ENCODE results near the gene CMTM2. TPM values are rescaled to one million over a fixed set of nuclear protein-coding genes. Genes with fewer than 3 reads are reported as not detected.

CMTM2 gene
- total and polyA plus RNA-seq, 8 donors: 0.21 to 0.84 (median 0.65) TPM; not detected in 5

DNA sequence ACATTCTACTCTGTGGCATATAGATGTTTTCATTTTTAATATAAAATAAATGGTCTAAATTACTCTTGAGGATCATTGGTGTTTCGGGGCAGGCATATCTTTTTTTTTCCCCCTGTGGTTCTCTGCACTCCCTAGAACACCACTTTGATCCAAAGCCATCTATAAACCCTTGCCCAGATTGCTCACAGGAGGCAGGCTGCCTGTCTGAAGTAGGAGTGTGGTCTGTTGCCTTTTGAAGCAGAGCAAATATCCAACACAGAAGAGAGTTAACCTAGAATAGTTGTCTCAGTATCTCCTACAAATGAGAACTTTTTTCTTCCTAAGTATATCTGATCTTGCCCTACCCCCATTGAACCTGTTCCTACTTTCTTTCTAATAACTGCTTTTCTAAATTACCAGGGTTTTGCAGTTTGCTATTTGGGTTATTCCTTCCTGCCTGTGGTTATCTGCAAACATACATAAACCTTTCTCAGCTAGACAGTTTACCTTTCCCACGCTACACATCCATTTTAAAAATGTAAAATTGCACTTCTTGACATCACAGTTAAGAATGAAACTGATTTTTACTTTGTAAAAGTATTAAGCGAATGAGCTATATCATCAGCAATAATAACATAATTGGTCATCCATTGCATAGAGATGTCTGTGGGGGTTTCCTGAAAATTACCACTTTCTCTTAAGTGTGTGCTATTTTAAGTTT lies 17.7 kb upstream of the CMTM2 start:
- no peaks in the 10 kb centered on the region for H3K27me3 ChIP-seq
- no peaks in the 10 kb centered on the region for H3K9me3 ChIP-seq
- no peak overlapping the region for H3K27ac ChIP-seq
- H3K36me3 ChIP-seq: no peaks in the 10 kb centered on the region
- no peak for ATAC-seq
- intact Hi-C loops (cut with DNase I): no loop called here
- no peak overlapping the region for H3K4me3 ChIP-seq
- DNase-seq: no peak
- 95 to 96% methylated on average over 3 of the region's 3 CpGs for WGBS, 2 donors
- no peaks in the 10 kb centered on the region for H3K4me1 ChIP-seq
- FAIRE-seq: no peak
- no peak for TF ChIP-seq CTCF (IDR thresholded peaks at IDR 0.05)

- Histone ChIP-seq H3K36me3 (no peaks in the 10 kb centered on the region), H3K4me1 (no peaks in the 10 kb centered on the region), H3K4me3 (no peak overlapping the region), H3K27ac (no peak overlapping the region), H3K9me3 (no peaks in the 10 kb centered on the region), H3K27me3 (no peaks in the 10 kb centered on the region)
- DNase-seq (no peak), ATAC-seq (no peak), FAIRE-seq (no peak)
- 73 to 89% methylated on average over 1 of the region's 1 CpG for WGBS, 2 donors
- intact Hi-C loops (cut with DNase I): no loop called here
- TF ChIP-seq CTCF (IDR thresholded peaks at IDR 0.05): no peak
Measured at GRCh38 chr16:66562409-66562808, 16.9 kb upstream of the CMTM2 start.

GRCh38 chr16:66562986-66563385 lies 16.3 kb upstream of the CMTM2 start:
- Histone ChIP-seq H3K4me3 (no peak overlapping the region), H3K27ac (no peak overlapping the region), H3K4me1 (no peaks in the 10 kb centered on the region), H3K9me3 (no peaks in the 10 kb centered on the region), H3K36me3 (no peaks in the 10 kb centered on the region), H3K27me3 (no peaks in the 10 kb centered on the region)
- intact Hi-C loops (cut with DNase I): no loop called here
- no peak for TF ChIP-seq CTCF (IDR thresholded peaks at IDR 0.05)
- no peak for DNase-seq
- 80 to 82% methylated on average over 2 of the region's 2 CpGs for WGBS, 2 donors
- no peak for FAIRE-seq
- ATAC-seq: no peak

DNA sequence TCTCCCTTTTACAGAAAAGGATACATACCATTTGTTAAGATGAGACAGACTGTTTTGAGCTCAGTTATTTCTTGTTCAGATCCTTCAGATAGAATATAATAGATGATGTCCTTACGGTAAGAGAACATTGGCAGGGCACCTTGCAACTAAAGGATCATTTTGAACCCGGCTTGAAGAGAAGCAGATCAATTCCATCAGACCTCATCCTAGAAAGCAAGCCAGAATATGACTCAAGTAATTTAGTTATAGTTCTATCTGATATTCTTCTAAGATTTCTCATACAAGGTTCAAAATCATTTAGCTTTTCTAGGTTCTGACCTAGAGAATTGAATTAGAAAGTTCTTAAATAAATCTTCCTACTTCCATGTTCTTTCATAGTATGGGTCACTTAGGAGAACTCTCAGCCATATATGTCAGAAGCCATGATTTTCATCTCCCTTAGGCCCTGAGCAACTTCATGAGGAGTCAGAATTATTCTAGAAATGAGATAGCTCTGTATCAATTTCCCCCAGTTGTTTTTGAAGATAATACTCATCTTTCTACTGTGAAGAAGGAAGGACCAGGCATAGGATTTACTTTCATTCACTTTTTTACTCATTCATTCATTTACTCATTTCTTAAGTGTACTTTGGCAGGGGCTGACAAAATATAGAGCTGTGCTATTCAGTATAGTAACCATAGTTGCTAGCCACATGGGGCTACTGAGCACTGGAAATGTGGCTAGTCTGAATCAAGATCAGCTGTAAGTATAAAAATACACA lies 15.5 kb upstream of the CMTM2 start:
- no peak for DNase-seq
- no peak for FAIRE-seq
- H3K9me3 ChIP-seq: no peaks in the 10 kb centered on the region
- intact Hi-C loops (cut with DNase I): no loop called here
- H3K27ac ChIP-seq: no peak overlapping the region
- no peaks in the 10 kb centered on the region for H3K27me3 ChIP-seq
- WGBS, 2 donors: 85 to 96% methylated on average over 2 of the region's 2 CpGs
- no peak for ATAC-seq
- no peaks in the 10 kb centered on the region for H3K36me3 ChIP-seq
- TF ChIP-seq CTCF (IDR thresholded peaks at IDR 0.05): no peak
- H3K4me1 ChIP-seq: no peaks in the 10 kb centered on the region
- no peak overlapping the region for H3K4me3 ChIP-seq

Measured in pancreas (tissue), 10 donors.